Measurements from ENCODE around the gene USP30. TPM values are rescaled to one million over a fixed set of nuclear protein-coding genes. Genes with fewer than 3 reads are reported as not detected.

Gene USP30
- total and polyA plus RNA-seq, 3 experiments from 2014 or later = 7.3 to 12.6 (median 8.4) TPM

DNA sequence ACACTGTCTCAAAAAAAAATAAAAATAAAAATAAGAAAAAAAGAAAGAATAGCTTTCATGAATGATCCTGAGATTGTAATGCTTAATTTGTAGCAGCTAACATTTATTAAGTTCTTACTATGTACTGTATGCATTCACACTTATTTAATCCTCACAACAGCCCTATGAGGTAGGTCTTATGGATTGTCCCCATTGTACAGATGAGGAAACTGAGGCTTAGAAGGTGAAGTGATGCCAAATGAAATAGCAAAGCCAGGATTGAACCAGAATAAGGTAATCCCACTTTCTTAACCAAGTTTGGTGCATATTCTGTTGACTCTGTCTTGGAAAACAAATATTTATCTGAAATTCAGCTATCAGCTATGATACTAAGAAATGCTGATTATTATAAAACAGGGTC, 2.1 kb downstream of the USP30 start:
- H3K27me3 ChIP-seq (ENCODE audit: insufficient read depth, low read length, poor library complexity, severe bottlenecking) = no peaks in the 10 kb centered on the region
- Mint-ChIP-seq H3K27ac (peak overlapping the region; percentile 42 to 100 (median 98)), H3K9me3 (no peaks in the 10 kb centered on the region), H3K27me3 (peaks cover 0 to 4% of the 10 kb centered on the region in 2 donors), H3K4me3 (peak overlapping the region in 1 of 7 donors; percentile 98), H3K4me1 (peaks cover 17 to 22% (median 18%) of the 10 kb centered on the region in 3 donors), H3K36me3 (peaks cover 0 to 32% (median 8%) of the 10 kb centered on the region in 3 donors)
- no peak for DNase-seq
- peaks cover 17% of the 10 kb centered on the region for H3K4me1 ChIP-seq (ENCODE audit: insufficient read depth, low read length)
- no peak overlapping the region for H3K27ac ChIP-seq (ENCODE audit: low read depth, low read length)
- H3K4me3 ChIP-seq (ENCODE audit: low read length) = no peak overlapping the region
- ChIA-PET CTCF (interaction anchor here (0.9 to 1.8 kb wide), 2 partner anchors 11 to 38 kb away, joined by 3 to 8 read pairs; partner anchors contain the start of gene ALKBH2), POLR2A (interaction anchor here (1.1 kb wide), 1 partner anchor 38 kb away, joined by 4 read pairs; no protein-coding TSS in a partner anchor)
- peaks cover 6% of the 10 kb centered on the region for H3K36me3 ChIP-seq (ENCODE audit: insufficient read depth, low read length)
- no peaks in the 10 kb centered on the region for H3K9me3 ChIP-seq (ENCODE audit: low read length)

DNA sequence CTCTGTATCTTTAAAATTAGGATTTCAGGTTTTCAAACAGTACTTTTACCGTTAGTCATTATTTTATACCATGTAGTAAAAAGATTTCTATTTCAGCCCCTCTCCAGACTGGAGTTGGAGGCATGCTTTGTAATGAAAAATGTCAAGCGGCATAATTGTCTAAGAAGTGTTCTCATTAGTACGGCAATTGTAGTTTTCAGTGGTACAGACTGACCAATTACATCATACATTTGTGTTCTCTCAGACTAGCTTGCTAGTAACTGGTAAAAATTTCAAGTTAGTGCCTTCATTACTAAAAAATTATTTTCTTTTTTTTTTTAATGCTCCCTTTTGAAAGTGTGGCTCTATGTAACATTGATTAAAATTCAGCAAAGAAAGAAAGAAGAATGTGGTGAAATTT, 4.5 kb downstream of the USP30 start:
- peaks cover 0 to 4% of the 10 kb centered on the region in 2 donors for H3K27me3 Mint-ChIP-seq
- POLR2A ChIA-PET = no interaction called here
- peaks cover 0 to 39% (median 10%) of the 10 kb centered on the region in 3 donors for H3K36me3 Mint-ChIP-seq

DNA sequence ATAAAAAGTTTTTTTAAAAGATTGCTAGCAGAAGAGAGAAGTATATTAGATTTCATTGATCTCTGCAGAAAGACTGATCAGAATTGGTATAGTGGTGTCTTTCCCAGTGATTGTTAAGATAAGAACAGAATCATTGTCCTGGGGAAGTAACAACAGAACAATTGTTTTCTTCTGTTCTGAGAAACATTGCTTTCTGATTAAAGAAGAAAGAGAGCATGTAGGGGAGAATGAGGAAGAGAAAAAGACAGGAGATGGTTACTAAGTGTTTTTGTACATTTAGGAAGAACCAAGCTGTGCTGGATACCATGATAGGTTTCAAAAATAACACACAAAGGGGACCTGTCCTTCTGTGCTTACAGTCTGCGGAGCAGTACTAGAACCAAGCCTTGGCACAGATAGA, 5.0 kb downstream of the USP30 start:
- Mint-ChIP-seq H3K4me1 (peaks cover 10 to 15% (median 13%) of the 10 kb centered on the region in 3 donors), H3K36me3 (peaks cover 0 to 35% (median 10%) of the 10 kb centered on the region in 3 donors), H3K27me3 (peaks cover 0 to 4% of the 10 kb centered on the region in 2 donors), H3K4me3 (no peak overlapping the region), H3K9me3 (no peaks in the 10 kb centered on the region), H3K27ac (peak overlapping the region in 1 of 8 donors; percentile 52)
- H3K4me1 ChIP-seq (ENCODE audit: insufficient read depth, low read length) = peaks cover 11% of the 10 kb centered on the region
- ChIA-PET CTCF (no interaction called here), POLR2A (no interaction called here)
- peaks cover 6% of the 10 kb centered on the region for H3K36me3 ChIP-seq (ENCODE audit: insufficient read depth, low read length)
- H3K4me3 ChIP-seq (ENCODE audit: low read length) = no peak overlapping the region
- no peaks in the 10 kb centered on the region for H3K9me3 ChIP-seq (ENCODE audit: low read length)
- no peak overlapping the region for H3K27ac ChIP-seq (ENCODE audit: low read depth, low read length)
- no peaks in the 10 kb centered on the region for H3K27me3 ChIP-seq (ENCODE audit: insufficient read depth, low read length, poor library complexity, severe bottlenecking)
- no peak for DNase-seq

More for the DNA sequence above, 4.5 kb downstream of the USP30 start:
- no peaks in the 10 kb centered on the region for H3K9me3 ChIP-seq (ENCODE audit: low read length)
- peaks cover 15 to 19% (median 18%) of the 10 kb centered on the region in 3 donors for H3K4me1 Mint-ChIP-seq
- no peaks in the 10 kb centered on the region for H3K9me3 Mint-ChIP-seq
- H3K36me3 ChIP-seq (ENCODE audit: insufficient read depth, low read length) = peaks cover 6% of the 10 kb centered on the region
- H3K27ac ChIP-seq (ENCODE audit: low read depth, low read length) = no peak overlapping the region
- no peak overlapping the region for H3K4me3 ChIP-seq (ENCODE audit: low read length)
- H3K4me3 Mint-ChIP-seq = no peak overlapping the region
- H3K27me3 ChIP-seq (ENCODE audit: insufficient read depth, low read length, poor library complexity, severe bottlenecking) = no peaks in the 10 kb centered on the region
- no peak overlapping the region for H3K27ac Mint-ChIP-seq
- CTCF ChIA-PET = no interaction called here
- no peak for DNase-seq
- peaks cover 14% of the 10 kb centered on the region for H3K4me1 ChIP-seq (ENCODE audit: insufficient read depth, low read length)

DNA sequence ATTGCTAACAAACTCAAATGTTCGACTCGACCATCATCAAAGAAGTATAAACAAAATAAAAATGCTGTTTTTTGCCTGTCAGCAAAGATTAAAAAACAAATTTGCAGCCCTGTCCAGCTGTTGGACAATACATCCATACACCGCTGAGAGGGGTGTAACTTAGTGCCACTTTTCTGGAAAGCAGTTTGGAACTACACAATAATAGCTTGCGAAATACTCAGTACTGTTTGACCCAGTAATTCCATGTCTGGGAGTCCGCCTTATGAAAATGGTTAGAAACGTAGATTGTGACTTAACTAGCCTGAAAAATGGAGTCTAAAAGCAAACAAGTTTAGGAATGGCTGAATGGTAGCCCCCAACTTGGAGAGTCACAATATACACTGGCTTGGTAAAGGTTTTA, 6.4 kb downstream of the USP30 start:
- H3K36me3 ChIP-seq (ENCODE audit: insufficient read depth, low read length) = peaks cover 6% of the 10 kb centered on the region
- H3K9me3 ChIP-seq (ENCODE audit: low read length) = no peaks in the 10 kb centered on the region
- H3K4me3 ChIP-seq (ENCODE audit: low read length) = no peak overlapping the region
- Mint-ChIP-seq H3K27ac (no peak overlapping the region), H3K36me3 (peaks cover 0 to 31% (median 13%) of the 10 kb centered on the region in 3 donors), H3K4me3 (no peak overlapping the region), H3K27me3 (no peaks in the 10 kb centered on the region), H3K4me1 (peaks cover 10 to 11% (median 10%) of the 10 kb centered on the region in 3 donors), H3K9me3 (no peaks in the 10 kb centered on the region)
- no peak overlapping the region for H3K27ac ChIP-seq (ENCODE audit: low read depth, low read length)
- no peaks in the 10 kb centered on the region for H3K27me3 ChIP-seq (ENCODE audit: insufficient read depth, low read length, poor library complexity, severe bottlenecking)
- ChIA-PET CTCF (no interaction called here), POLR2A (no interaction called here)
- H3K4me1 ChIP-seq (ENCODE audit: insufficient read depth, low read length) = peaks cover 11% of the 10 kb centered on the region
- no peak for DNase-seq

DNA sequence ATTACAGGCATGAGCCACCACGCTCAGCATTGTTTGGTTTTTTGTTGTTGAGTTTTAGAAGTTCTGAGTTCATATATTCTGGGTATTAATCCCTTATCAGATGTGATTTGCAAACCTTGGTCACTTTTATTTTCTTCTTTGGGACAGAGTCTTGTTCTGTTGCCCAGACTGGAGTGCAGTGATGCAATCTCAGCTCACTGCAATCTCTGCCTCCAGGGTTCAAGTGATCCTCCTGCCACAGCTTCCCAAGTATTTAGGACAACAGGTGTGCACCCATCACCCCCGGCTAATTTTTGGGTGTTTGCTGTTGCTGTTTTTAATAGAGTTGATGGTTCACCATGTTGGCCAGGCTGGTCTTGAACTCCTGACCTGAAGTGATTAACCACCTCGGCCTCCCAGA, 11.8 kb downstream of the USP30 start:
- peaks cover 3 to 6% (median 4%) of the 10 kb centered on the region in 3 donors for H3K4me1 Mint-ChIP-seq
- Histone ChIP-seq H3K4me1 (ENCODE audit: insufficient read depth, low read length) (no peaks in the 10 kb centered on the region), H3K4me3 (ENCODE audit: low read length) (no peak overlapping the region), H3K9me3 (ENCODE audit: low read length) (no peaks in the 10 kb centered on the region), H3K27ac (ENCODE audit: low read depth, low read length) (no peak overlapping the region), H3K27me3 (ENCODE audit: insufficient read depth, low read length, poor library complexity, severe bottlenecking) (no peaks in the 10 kb centered on the region), H3K36me3 (ENCODE audit: insufficient read depth, low read length) (peaks cover 10% of the 10 kb centered on the region)
- DNase-seq = no peak
- POLR2A ChIA-PET = no interaction called here
- no peaks in the 10 kb centered on the region for H3K9me3 Mint-ChIP-seq
- peak overlapping the region in 1 of 7 donors; percentile 30 for H3K4me3 Mint-ChIP-seq
- peaks cover 0 to 37% (median 14%) of the 10 kb centered on the region in 3 donors for H3K36me3 Mint-ChIP-seq
- H3K27me3 Mint-ChIP-seq = no peaks in the 10 kb centered on the region
- no peak overlapping the region for H3K27ac Mint-ChIP-seq
- CTCF ChIA-PET = no interaction called here

DNA sequence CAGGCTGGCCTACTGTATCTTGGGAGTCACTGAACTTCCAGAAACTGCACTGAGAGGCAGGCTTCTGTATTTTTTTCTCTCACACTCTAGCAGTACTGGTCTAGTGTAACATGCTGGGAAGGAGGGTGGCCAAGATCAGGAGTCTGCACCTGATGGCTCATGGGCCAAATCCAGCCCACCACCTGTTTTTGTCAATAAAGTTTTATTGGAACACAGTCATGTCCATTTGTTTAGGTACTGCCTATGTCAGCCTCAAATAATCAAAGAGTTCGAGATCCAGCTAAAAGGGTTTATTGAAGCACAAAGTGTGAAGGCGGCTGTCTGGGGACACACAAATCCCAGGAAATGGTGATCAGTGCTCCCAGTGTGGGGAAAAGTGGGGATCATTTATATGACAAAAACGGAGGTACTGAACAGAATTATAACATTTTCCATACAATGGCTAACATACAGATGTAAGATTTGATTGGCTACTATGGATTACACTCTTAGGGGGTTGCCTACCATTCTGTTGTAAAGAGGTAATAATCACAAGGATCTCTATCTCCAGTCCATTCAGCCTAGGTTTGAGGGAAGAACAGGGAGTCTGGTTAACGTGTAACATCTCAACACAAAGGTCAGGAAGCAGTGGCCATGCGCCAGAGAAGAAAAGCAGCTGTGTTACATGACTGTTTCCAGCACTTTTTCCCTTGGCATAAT, 12.9 kb downstream of the USP30 start:
- H3K36me3 ChIP-seq (ENCODE audit: insufficient read depth, low read length) = peaks cover 10% of the 10 kb centered on the region
- H3K36me3 Mint-ChIP-seq = peaks cover 0 to 42% (median 18%) of the 10 kb centered on the region in 3 donors
- ChIA-PET CTCF (interaction anchor here (1.5 kb wide), 1 partner anchor 11 kb away, joined by 3 read pairs; no protein-coding TSS in a partner anchor), POLR2A (no interaction called here)
- H3K9me3 Mint-ChIP-seq = no peaks in the 10 kb centered on the region
- H3K27me3 ChIP-seq (ENCODE audit: insufficient read depth, low read length, poor library complexity, severe bottlenecking) = no peaks in the 10 kb centered on the region
- H3K27me3 Mint-ChIP-seq = no peaks in the 10 kb centered on the region
- no peaks in the 10 kb centered on the region for H3K4me1 ChIP-seq (ENCODE audit: insufficient read depth, low read length)
- peak overlapping the region in 3 of 8 donors; percentile 17 to 87 (median 30) for H3K27ac Mint-ChIP-seq
- H3K4me3 Mint-ChIP-seq = no peak overlapping the region
- H3K4me1 Mint-ChIP-seq = peaks cover 3 to 6% (median 4%) of the 10 kb centered on the region in 3 donors
- no peak overlapping the region for H3K27ac ChIP-seq (ENCODE audit: low read depth, low read length)
- no peaks in the 10 kb centered on the region for H3K9me3 ChIP-seq (ENCODE audit: low read length)
- no peak for DNase-seq
- no peak overlapping the region for H3K4me3 ChIP-seq (ENCODE audit: low read length)

DNA sequence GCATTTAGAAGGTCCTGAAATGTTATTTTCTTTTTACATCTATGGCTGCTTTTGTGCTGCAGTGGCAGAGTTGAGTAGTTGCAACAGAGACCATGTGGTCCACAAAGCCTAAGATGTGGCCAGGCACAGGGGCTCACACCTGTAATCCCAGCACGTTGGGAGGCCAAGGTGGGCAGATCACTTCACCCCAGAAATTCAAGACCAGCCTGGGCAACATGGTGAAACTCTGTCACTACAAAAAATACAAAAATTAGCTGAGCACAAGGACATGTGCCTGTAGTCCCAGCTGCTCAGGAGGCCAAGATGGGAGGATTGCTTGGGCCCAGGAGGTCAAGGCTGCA, 13.4 kb downstream of the USP30 start:
- Mint-ChIP-seq H3K9me3 (no peaks in the 10 kb centered on the region), H3K4me3 (no peak overlapping the region), H3K27me3 (no peaks in the 10 kb centered on the region), H3K36me3 (peaks cover under 1 to 44% (median 20%) of the 10 kb centered on the region in 3 donors), H3K27ac (peak overlapping the region in 2 of 8 donors; percentile 30 to 38), H3K4me1 (peaks cover 3 to 6% (median 4%) of the 10 kb centered on the region in 3 donors)
- POLR2A ChIA-PET = no interaction called here
- H3K27ac ChIP-seq (ENCODE audit: low read depth, low read length) = no peak overlapping the region
- no peaks in the 10 kb centered on the region for H3K27me3 ChIP-seq (ENCODE audit: insufficient read depth, low read length, poor library complexity, severe bottlenecking)
- no peak overlapping the region for H3K4me3 ChIP-seq (ENCODE audit: low read length)
- no peaks in the 10 kb centered on the region for H3K4me1 ChIP-seq (ENCODE audit: insufficient read depth, low read length)
- no peaks in the 10 kb centered on the region for H3K9me3 ChIP-seq (ENCODE audit: low read length)
- no peak for DNase-seq
- CTCF ChIA-PET = interaction anchor here (1.5 kb wide), 1 partner anchor 12 kb away, joined by 3 read pairs; no protein-coding TSS in a partner anchor
- H3K36me3 ChIP-seq (ENCODE audit: insufficient read depth, low read length) = peaks cover 10% of the 10 kb centered on the region
